ENCODE data around the gene SART3. TPM values are rescaled to one million over a fixed set of nuclear protein-coding genes. Genes with fewer than 3 reads are reported as not detected.

SART3 gene
- total RNA-seq, 2 donors from 2014 or later: 105 to 127 TPM

GRCh38 chr12:108553799-108554198, 7.2 kb downstream of the SART3 start:
- Mint-ChIP-seq H3K4me3 (no peak overlapping the region), H3K27me3 (no peaks in the 10 kb centered on the region), H3K36me3 (no peaks in the 10 kb centered on the region), H3K4me1 (ENCODE audit: low read depth in 2 of 2) (peaks cover 48 to 60% of the 10 kb centered on the region in 2 donors), H3K9me3 (no peaks in the 10 kb centered on the region), H3K27ac (no peak overlapping the region)
- DNase-seq (ENCODE audit: low spot score): no peak
- ATAC-seq: no peak

DNA sequence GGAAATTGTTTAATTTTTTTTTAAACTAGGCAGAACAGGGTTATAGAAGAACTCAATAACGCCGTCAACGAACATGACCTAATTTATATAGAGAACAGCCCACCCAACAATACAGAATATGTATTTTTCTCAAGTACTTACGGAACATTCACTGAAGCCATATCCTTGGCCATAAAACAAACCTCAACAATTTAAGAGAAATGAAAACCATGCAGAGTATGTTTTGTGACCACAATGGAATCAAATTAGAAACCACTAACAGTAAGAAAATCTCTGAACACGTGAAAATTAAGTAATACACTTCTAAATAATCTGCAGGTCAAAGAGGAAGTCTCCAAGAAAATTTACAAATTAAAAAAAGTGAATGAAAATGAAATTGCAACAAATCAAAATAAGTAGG, 9.4 kb downstream of the SART3 start:
- peaks cover 8% of the 10 kb centered on the region for H3K36me3 Mint-ChIP-seq
- peak overlapping the region in 1 of 2 donors; percentile 40 for H3K27ac Mint-ChIP-seq
- H3K9me3 Mint-ChIP-seq: no peaks in the 10 kb centered on the region
- H3K4me3 Mint-ChIP-seq: peak overlapping the region; percentile 41
- ATAC-seq (no peak), DNase-seq (ENCODE audit: low spot score) (no peak)
- peaks cover 38 to 45% of the 10 kb centered on the region in 2 donors for H3K4me1 Mint-ChIP-seq (ENCODE audit: low read depth in 2 of 2)
- H3K27me3 Mint-ChIP-seq: no peaks in the 10 kb centered on the region

DNA sequence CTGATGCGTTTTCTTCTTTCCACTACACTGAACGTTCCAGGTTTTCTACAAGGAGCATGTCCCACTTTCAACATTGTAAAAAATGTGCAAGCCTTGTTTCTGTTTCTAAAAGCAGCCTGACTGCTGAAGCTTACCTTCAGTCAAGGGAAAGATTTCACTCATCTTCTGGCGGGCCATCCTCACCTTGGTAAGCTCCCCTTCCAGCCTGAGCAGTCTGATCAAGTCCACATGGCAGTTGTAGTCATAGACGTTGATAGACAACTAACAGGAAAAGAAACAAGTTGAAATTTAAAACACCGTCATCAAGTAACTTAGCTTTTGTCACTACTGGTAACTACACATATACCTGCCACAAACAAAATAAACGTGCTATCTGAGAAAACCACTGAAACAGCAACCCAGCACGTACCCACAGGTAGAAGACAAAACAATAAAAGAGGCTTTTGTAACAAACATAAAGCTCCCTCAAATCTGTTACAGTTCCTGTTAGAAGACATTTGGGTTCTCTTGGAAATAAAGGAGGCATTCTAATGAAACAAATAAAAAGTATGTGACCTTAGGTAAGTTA, 11.9 kb downstream of the SART3 start:
- Mint-ChIP-seq H3K4me3 (no peak overlapping the region), H3K4me1 (ENCODE audit: low read depth in 2 of 2) (peaks cover 34 to 37% of the 10 kb centered on the region in 2 donors), H3K27me3 (no peaks in the 10 kb centered on the region), H3K27ac (no peak overlapping the region), H3K9me3 (no peaks in the 10 kb centered on the region), H3K36me3 (peaks cover 22% of the 10 kb centered on the region)
- no peak for DNase-seq (ENCODE audit: low spot score)
- no peak for ATAC-seq

DNA sequence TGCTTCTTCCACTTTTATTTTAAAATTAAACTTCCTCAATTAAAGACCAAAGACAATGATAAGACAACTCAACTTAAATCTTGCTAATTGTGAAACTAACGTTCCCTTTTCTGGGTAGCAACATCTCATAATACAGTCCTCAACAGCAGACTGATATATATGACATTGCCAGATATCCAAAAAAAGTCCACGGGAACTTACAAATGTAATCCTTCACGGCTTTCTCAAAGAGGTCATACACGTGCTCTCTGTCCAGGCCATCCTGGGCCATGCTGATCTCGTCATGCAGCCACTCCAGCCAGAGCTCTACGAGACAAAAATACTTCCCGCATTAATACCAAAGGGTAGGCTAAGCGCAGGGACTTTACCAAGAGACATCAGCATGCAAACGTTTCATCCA, 13.3 kb downstream of the SART3 start:
- peaks cover 33% of the 10 kb centered on the region for H3K36me3 Mint-ChIP-seq
- no peaks in the 10 kb centered on the region for H3K27me3 Mint-ChIP-seq
- peaks cover 20 to 28% of the 10 kb centered on the region in 2 donors for H3K4me1 Mint-ChIP-seq (ENCODE audit: low read depth in 2 of 2)
- no peak overlapping the region for H3K4me3 Mint-ChIP-seq
- DNase-seq (ENCODE audit: low spot score): no peak
- no peak overlapping the region for H3K27ac Mint-ChIP-seq
- no peaks in the 10 kb centered on the region for H3K9me3 Mint-ChIP-seq
- no peak for ATAC-seq

DNA sequence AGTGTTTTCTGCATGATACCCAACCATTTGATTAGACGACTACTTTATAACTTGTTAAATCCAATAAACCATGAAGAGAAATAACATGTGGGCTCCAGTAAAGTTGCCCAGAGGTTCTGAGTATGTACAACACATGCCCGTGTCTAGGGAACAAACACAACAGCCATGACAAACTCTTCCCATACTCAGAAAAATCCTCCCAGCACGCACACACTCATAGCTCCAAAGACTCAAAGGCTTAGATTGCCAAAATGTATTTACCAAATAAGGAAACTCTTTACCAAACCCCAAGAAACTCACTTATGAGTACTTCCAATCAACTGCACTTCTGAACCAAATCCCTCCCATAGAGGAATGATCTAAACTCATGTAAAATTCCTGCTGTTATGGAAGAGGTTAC, 17.3 kb downstream of the SART3 start:
- H3K4me3 Mint-ChIP-seq: no peak overlapping the region
- H3K9me3 Mint-ChIP-seq: no peaks in the 10 kb centered on the region
- peaks cover 33% of the 10 kb centered on the region for H3K36me3 Mint-ChIP-seq
- H3K4me1 Mint-ChIP-seq (ENCODE audit: low read depth in 2 of 2): peaks cover 0 to 18% of the 10 kb centered on the region in 2 donors
- no peaks in the 10 kb centered on the region for H3K27me3 Mint-ChIP-seq
- no peak for DNase-seq (ENCODE audit: low spot score)
- H3K27ac Mint-ChIP-seq: no peak overlapping the region
- ATAC-seq: no peak

DNA sequence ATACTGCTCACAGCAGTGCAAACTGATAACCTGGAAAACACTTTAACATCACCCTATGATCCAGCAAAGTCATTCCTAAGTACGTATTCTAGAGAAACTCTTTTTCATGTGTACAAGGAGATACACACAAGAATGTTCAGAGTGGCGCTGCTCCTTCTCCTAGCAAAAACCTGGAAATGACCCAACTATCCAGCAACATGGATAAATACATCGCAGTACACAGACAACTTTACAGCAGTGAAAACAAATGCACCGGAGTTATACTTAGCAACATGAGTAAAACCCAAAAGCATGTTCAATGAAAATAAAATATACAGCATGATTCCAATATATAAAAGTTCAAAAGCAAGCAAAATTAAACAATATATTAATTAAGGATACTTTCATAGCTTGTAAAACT, 18.7 kb downstream of the SART3 start:
- Mint-ChIP-seq H3K4me1 (ENCODE audit: low read depth in 2 of 2) (peaks cover 0 to 14% of the 10 kb centered on the region in 2 donors), H3K27me3 (no peaks in the 10 kb centered on the region), H3K36me3 (peaks cover 30% of the 10 kb centered on the region), H3K27ac (no peak overlapping the region), H3K9me3 (no peaks in the 10 kb centered on the region), H3K4me3 (no peak overlapping the region)
- ATAC-seq (no peak), DNase-seq (ENCODE audit: low spot score) (no peak)

DNA sequence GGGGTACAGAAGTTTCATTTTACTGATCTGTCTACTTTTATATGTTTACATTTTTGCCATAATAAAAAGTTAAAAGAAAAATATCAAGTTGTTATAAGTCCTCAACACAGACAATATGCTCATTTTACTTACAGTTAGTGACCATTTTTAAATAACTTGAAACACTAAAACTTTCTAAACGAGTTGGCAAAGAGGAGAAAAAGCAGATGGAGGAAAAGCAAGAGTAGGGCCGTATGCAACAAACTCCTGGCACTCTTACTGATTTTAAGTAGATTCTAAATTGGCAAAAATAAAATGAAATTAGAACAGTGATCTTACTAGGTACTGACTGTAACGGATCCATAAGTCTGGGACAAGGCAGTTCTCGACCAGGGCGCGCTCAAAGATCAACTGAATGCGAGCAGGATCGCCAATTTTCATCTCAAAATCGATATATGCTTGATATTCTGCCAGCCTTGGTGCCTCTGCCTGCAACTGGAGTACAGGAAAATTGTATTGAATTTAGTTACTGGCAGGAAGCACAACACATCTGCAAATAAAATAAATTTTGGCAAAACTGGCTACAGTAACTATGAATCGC, 22.3 kb downstream of the SART3 start:
- Mint-ChIP-seq H3K36me3 (peaks cover 32% of the 10 kb centered on the region), H3K9me3 (no peaks in the 10 kb centered on the region), H3K27me3 (no peaks in the 10 kb centered on the region), H3K27ac (no peak overlapping the region), H3K4me1 (ENCODE audit: low read depth in 2 of 2) (peaks cover 0 to 8% of the 10 kb centered on the region in 2 donors), H3K4me3 (no peak overlapping the region)
- no peak for DNase-seq (ENCODE audit: low spot score)
- ATAC-seq: no peak

GRCh38 chr12:108538146-108538545, 22.8 kb downstream of the SART3 start:
- H3K27ac Mint-ChIP-seq: no peak overlapping the region
- no peak for ATAC-seq

DNA sequence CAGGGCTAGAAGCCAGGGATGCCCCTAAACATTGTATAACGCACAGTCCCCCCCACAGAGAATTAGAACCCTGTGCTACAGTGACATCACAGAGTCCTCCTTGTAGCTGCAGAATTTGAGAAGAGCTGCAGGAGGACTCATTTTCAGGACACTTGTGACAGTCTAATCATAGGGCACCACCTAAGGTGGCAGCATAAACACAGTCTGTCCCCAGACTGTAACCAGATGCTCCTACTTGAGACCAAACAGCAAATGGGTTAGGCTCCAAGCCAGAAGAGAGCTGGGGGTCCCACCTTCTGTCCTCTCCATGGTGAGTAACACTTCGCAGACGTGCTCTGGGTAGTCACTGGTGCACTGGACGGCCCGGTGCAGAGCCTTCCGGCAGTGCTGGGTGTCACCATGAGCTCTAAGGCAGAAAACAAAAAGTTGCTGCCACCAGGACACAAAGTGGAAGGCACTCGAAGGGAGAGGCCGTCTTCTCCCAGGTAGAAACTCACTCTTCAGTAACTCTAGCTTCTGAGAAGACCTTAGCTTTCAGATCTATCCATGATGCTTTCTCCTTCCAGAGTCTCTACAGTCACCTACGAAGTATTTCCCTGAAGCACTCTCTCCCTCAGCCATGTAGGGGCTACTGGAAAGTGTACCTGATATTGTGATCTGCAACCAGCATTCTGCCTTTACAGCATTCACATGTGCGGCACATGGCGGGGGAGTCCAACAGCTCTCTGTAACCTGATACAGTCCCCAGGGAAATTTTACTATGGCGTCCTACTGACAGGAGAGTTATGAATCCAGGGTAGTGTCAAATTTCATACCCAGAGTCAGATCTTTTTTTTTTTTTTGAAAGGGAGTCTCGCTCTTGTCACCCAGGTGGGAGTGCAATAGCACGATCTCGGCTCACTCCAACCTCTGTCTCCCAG, 28.8 kb downstream of the SART3 start:
- peaks cover 4 to 5% of the 10 kb centered on the region in 2 donors for H3K4me1 Mint-ChIP-seq (ENCODE audit: low read depth in 2 of 2)
- H3K27me3 Mint-ChIP-seq: no peaks in the 10 kb centered on the region
- no peak overlapping the region for H3K27ac Mint-ChIP-seq
- DNase-seq (ENCODE audit: low spot score) (no peak), ATAC-seq (no peak)
- peaks cover 42% of the 10 kb centered on the region for H3K36me3 Mint-ChIP-seq
- no peaks in the 10 kb centered on the region for H3K9me3 Mint-ChIP-seq
- H3K4me3 Mint-ChIP-seq: no peak overlapping the region

More at GRCh38 chr12:108538146-108538545, 22.8 kb downstream of the SART3 start:
- no peak for DNase-seq (ENCODE audit: low spot score)
- H3K4me3 Mint-ChIP-seq: no peak overlapping the region
- H3K4me1 Mint-ChIP-seq (ENCODE audit: low read depth in 2 of 2): peaks cover 0 to 8% of the 10 kb centered on the region in 2 donors
- peaks cover 27% of the 10 kb centered on the region for H3K36me3 Mint-ChIP-seq
- no peaks in the 10 kb centered on the region for H3K27me3 Mint-ChIP-seq
- no peaks in the 10 kb centered on the region for H3K9me3 Mint-ChIP-seq

GRCh38 chr12:108530161-108530560, 30.8 kb downstream of the SART3 start:
- H3K4me1 Mint-ChIP-seq (ENCODE audit: low read depth in 2 of 2): peaks cover 11 to 15% of the 10 kb centered on the region in 2 donors
- ATAC-seq: no peak
- DNase-seq (ENCODE audit: low spot score): no peak
- H3K27me3 Mint-ChIP-seq: no peaks in the 10 kb centered on the region
- H3K9me3 Mint-ChIP-seq: no peaks in the 10 kb centered on the region
- H3K27ac Mint-ChIP-seq: no peak overlapping the region
- peaks cover 39% of the 10 kb centered on the region for H3K36me3 Mint-ChIP-seq
- no peak overlapping the region for H3K4me3 Mint-ChIP-seq

- DNase-seq (ENCODE audit: low spot score): no peak
- Mint-ChIP-seq H3K4me3 (no peak overlapping the region), H3K27me3 (no peaks in the 10 kb centered on the region), H3K27ac (peak overlapping the region; percentile 4 to 23), H3K4me1 (ENCODE audit: low read depth in 2 of 2) (peaks cover 11 to 15% of the 10 kb centered on the region in 2 donors), H3K9me3 (no peaks in the 10 kb centered on the region), H3K36me3 (peaks cover 49% of the 10 kb centered on the region)
- ATAC-seq: no peak
Observed at GRCh38 chr12:108527166-108527496, 33.8 kb downstream of the SART3 start.

DNA sequence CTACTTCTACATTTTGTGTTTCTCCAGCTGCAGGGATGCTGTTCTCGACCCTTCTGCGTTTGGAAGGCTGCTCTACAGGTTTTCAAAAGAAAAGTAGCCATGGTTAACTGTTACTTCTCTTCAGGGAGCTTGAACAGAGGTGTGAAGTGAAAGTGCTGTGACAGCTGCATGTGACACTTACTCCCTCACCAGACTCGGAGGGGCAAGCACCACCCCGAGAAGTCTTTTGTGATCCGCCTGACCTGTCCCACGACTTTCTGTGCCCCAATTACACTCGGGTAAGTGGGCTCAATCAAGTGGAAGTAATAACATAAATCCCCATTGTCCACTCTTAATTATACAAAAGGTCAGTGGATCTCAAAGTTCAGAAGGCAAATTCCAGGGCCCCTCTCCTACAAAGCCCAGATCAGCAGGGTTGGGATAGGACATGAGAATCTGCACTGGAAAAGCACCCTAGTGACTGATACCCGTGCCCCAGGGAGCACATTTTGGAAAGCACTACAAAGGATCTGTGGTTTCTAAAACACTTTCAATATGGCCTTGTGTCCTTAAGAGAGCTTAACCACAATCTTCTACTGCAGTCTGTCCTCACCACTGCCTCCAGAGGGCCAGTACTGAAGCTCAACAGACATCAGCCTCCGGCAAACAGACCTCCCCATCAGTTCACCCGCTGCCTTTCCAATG, 34.3 kb downstream of the SART3 start:
- Mint-ChIP-seq H3K36me3 (peaks cover 54% of the 10 kb centered on the region), H3K27me3 (no peaks in the 10 kb centered on the region), H3K27ac (peak overlapping the region; percentile 4 to 23), H3K4me3 (no peak overlapping the region), H3K9me3 (no peaks in the 10 kb centered on the region), H3K4me1 (ENCODE audit: low read depth in 2 of 2) (peaks cover 11 to 15% of the 10 kb centered on the region in 2 donors)
- DNase-seq (ENCODE audit: low spot score): no peak
- ATAC-seq: peak in 1 of 2 donors; percentile 61

GRCh38 chr12:108525681-108526080, 35.3 kb downstream of the SART3 start:
- ATAC-seq: no peak
- no peak overlapping the region for H3K27ac Mint-ChIP-seq
- H3K9me3 Mint-ChIP-seq: no peaks in the 10 kb centered on the region
- H3K36me3 Mint-ChIP-seq: peaks cover 51% of the 10 kb centered on the region
- no peak overlapping the region for H3K4me3 Mint-ChIP-seq
- H3K27me3 Mint-ChIP-seq: no peaks in the 10 kb centered on the region
- no peak for DNase-seq (ENCODE audit: low spot score)
- H3K4me1 Mint-ChIP-seq (ENCODE audit: low read depth in 2 of 2): peaks cover 14 to 15% of the 10 kb centered on the region in 2 donors

DNA sequence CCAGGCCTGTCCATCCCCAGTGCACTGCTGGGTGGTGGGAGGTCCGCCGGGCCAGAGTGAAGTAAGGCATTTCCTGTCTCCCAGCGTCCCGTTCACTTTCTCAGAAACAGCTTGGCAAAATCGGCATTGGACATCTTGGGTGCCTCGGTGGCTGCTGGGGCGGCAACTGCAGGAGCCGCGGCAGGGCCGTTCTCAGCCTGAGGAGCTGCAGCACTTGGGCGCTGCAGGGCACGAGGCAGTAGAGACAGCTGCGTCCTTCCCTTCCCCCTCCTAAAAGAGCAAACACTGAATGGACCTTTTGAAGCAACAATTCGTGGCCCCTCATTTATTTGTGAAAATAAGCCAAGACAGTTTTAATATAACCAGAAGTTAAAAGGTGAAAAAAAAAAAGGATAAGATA, 37.6 kb downstream of the SART3 start:
- ATAC-seq (no peak), DNase-seq (ENCODE audit: low spot score) (no peak)
- H3K4me3 Mint-ChIP-seq: no peak overlapping the region
- peaks cover 15 to 19% of the 10 kb centered on the region in 2 donors for H3K4me1 Mint-ChIP-seq (ENCODE audit: low read depth in 2 of 2)
- no peak overlapping the region for H3K27ac Mint-ChIP-seq
- no peaks in the 10 kb centered on the region for H3K9me3 Mint-ChIP-seq
- peaks cover 42% of the 10 kb centered on the region for H3K36me3 Mint-ChIP-seq
- H3K27me3 Mint-ChIP-seq: no peaks in the 10 kb centered on the region
